ENCODE results near the gene TRPV6.

TRPV6 gene

GRCh38 chr7:142853739-142854371 is 31.7 kb downstream of the TRPV6 start:
- DNase-seq (ENCODE audit: low read depth in 2 of 2), result peak; percentile 20 to 38

- DNase-seq (ENCODE audit: low read depth in 2 of 2), result no peak
These were observed 33.6 kb downstream of the TRPV6 start for GRCh38 chr7:142851919-142852318.

- DNase-seq (ENCODE audit: low read depth in 2 of 2), result no peak
These were observed 34.3 kb downstream of the TRPV6 start for GRCh38 chr7:142851269-142851668.

GRCh38 chr7:142847353-142847752 is 38.2 kb downstream of the TRPV6 start:
- DNase-seq (ENCODE audit: low read depth in 2 of 2), result no peak

GRCh38 chr7:142842251-142842766 is 43.2 kb downstream of the TRPV6 start:
- DNase-seq (ENCODE audit: low read depth in 2 of 2), result no peak

- DNase-seq (ENCODE audit: low read depth in 2 of 2), result no peak
These were observed 46.9 kb downstream of the TRPV6 start for GRCh38 chr7:142838461-142839213.

GRCh38 chr7:142836426-142836825 is 49.1 kb downstream of the TRPV6 start:
- no peak for DNase-seq (ENCODE audit: low read depth in 2 of 2)

- no peak for DNase-seq (ENCODE audit: low read depth in 2 of 2)
These were observed 50.1 kb downstream of the TRPV6 start for GRCh38 chr7:142835487-142835886.

- no peak for DNase-seq (ENCODE audit: low read depth in 2 of 2)
These were observed 52.1 kb downstream of the TRPV6 start for GRCh38 chr7:142833174-142834048.

- DNase-seq (ENCODE audit: low read depth in 2 of 2), result no peak
These were observed 53.1 kb downstream of the TRPV6 start for GRCh38 chr7:142832417-142832816.

GRCh38 chr7:142827951-142828500 is 57.5 kb downstream of the TRPV6 start:
- no peak for DNase-seq (ENCODE audit: low read depth in 2 of 2)

- no peak for DNase-seq (ENCODE audit: low read depth in 2 of 2)
These were observed 62.8 kb downstream of the TRPV6 start for GRCh38 chr7:142822714-142823113.
